ENCODE data around the gene TTC8. TPM values are rescaled to one million over a fixed set of nuclear protein-coding genes. Genes with fewer than 3 reads are reported as not detected.

Gene TTC8
- polyA plus RNA-seq, 3 donors = 2.3 to 3.7 (median 2.7) TPM

DNA sequence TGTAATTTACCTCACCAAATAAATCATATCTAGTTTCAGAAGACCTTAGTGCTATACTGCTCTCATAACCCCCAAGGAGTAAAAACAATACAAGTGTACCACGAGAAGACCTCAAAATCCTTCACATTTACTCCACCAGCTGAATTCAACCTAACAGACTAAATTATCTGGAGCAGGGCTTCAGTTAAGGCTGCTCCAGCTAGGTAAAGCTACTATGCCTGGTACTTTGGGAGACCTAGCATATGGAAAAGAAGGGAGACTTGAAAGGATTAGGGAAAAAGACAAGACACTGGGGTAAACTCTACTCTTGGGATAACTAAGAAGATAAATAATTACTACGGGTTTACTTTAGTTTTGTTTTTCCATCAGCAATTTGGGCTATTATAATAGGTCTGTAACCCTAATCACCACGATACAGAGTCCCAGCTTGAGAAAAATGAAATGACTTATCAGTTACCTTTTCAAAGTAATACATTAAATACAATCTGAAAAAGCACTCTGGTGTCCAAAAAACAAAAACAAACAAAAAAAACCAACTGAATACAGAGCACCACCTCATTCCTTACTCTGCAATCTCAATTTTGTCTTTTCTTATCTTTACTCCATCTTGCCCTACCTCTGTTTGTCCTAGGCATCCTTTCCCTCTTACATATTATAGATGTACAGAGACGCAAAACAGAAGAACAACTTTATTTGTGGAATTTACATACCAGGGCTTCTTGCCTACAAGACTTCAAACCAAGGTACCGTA lies 33.8 kb upstream of the TTC8 start:
- no peak overlapping the region for H3K4me2 ChIP-seq (replicated peaks; ENCODE audit: extremely low read depth, low read length, poor library complexity, severe bottlenecking)
- DNase-seq = no peak
- no peaks in the 10 kb centered on the region for H3K79me2 ChIP-seq (ENCODE audit: insufficient read depth, low read length)
- no peaks in the 10 kb centered on the region for H3K36me3 Mint-ChIP-seq
- peaks cover 13% of the 10 kb centered on the region for H3K4me1 Mint-ChIP-seq
- no peak overlapping the region for H3K9ac ChIP-seq (ENCODE audit: insufficient read depth, low read length, poor library complexity, severe bottlenecking)
- H3K27ac Mint-ChIP-seq = no peak overlapping the region
- peaks cover 6 to 18% (median 10%) of the 10 kb centered on the region in 7 donors for H3K9me3 Mint-ChIP-seq
- TF ChIP-seq CTCF (IDR thresholded peaks at IDR 0.05) = no peak
- no peak overlapping the region for H3K27ac ChIP-seq (ENCODE audit: low read depth in 1 of 2, low read length in 2 of 2)
- WGBS (ENCODE audit: insufficient coverage) = 96% methylated on average over 3 of the region's 5 CpGs
- H3K27me3 Mint-ChIP-seq (ENCODE audit: low read depth in 3 of 3) = peaks cover 39 to 60% (median 52%) of the 10 kb centered on the region in 3 donors
- H3K9me3 ChIP-seq (replicated peaks in 1 of 2; ENCODE audit: control insufficient read depth in 1 of 2, insufficient read depth in 1 of 2, low read length in 2 of 2) = peaks cover 3% of the 10 kb centered on the region in 2 donors
- peaks cover 12 to 17% of the 10 kb centered on the region in 2 donors for H3K4me1 ChIP-seq (ENCODE audit: control insufficient read depth in 1 of 2, insufficient read depth in 2 of 2, low read length in 2 of 2)
- H3K36me3 ChIP-seq (replicated peaks in 1 of 2; ENCODE audit: control insufficient read depth in 1 of 2, insufficient read depth in 2 of 2, low read length in 2 of 2) = no peaks in the 10 kb centered on the region
- H3K27me3 ChIP-seq (ENCODE audit: control insufficient read depth in 2 of 2, insufficient read depth in 2 of 2, low read length in 2 of 2) = peaks cover 24 to 54% of the 10 kb centered on the region in 2 donors
- H3K4me3 ChIP-seq (replicated peaks in 1 of 3; ENCODE audit: low read depth in 2 of 3, low read length in 3 of 3) = no peak overlapping the region
- no peak overlapping the region for H2AFZ ChIP-seq (ENCODE audit: insufficient read depth, low read depth, low read length, poor library complexity, severe bottlenecking)
- intact Hi-C loops (cut with micrococcal nuclease) = no loop called here
- no peaks in the 10 kb centered on the region for H4K20me1 ChIP-seq (ENCODE audit: insufficient read depth, low read length)
- H3K4me3 Mint-ChIP-seq = peak overlapping the region in 1 of 2 donors; percentile 86

DNA sequence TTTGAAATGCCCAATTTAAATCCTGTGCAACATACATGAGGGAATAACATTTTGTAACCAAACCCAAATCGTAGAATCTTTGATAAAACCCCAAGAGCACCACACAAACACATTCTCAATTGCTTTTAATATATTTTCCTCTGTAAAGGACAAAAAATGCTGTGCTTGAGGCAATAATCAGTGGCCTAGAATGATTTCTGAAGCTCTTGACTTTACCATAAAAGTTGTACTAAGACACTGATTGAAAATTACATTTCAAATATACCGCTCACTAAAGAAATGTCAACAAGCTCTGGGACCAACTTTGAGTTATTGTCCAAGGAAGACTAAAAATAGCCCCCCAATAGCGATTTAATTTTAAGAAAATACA lies 33.2 kb upstream of the TTC8 start:
- Histone ChIP-seq H3K36me3 (replicated peaks in 1 of 2; ENCODE audit: control insufficient read depth in 1 of 2, insufficient read depth in 2 of 2, low read length in 2 of 2) (no peaks in the 10 kb centered on the region), H3K27ac (ENCODE audit: low read depth in 1 of 2, low read length in 2 of 2) (no peak overlapping the region), H2AFZ (ENCODE audit: insufficient read depth, low read depth, low read length, poor library complexity, severe bottlenecking) (no peak overlapping the region), H3K9ac (ENCODE audit: insufficient read depth, low read length, poor library complexity, severe bottlenecking) (no peak overlapping the region), H3K4me2 (replicated peaks; ENCODE audit: extremely low read depth, low read length, poor library complexity, severe bottlenecking) (no peak overlapping the region), H3K4me3 (replicated peaks in 1 of 3; ENCODE audit: low read depth in 2 of 3, low read length in 3 of 3) (no peak overlapping the region), H4K20me1 (ENCODE audit: insufficient read depth, low read length) (no peaks in the 10 kb centered on the region), H3K9me3 (replicated peaks in 1 of 2; ENCODE audit: control insufficient read depth in 1 of 2, insufficient read depth in 1 of 2, low read length in 2 of 2) (peaks cover 3% of the 10 kb centered on the region in 2 donors), H3K4me1 (ENCODE audit: control insufficient read depth in 1 of 2, insufficient read depth in 2 of 2, low read length in 2 of 2) (peaks cover 12 to 17% of the 10 kb centered on the region in 2 donors), H3K79me2 (ENCODE audit: insufficient read depth, low read length) (no peaks in the 10 kb centered on the region), H3K27me3 (ENCODE audit: control insufficient read depth in 2 of 2, insufficient read depth in 2 of 2, low read length in 2 of 2) (peaks cover 24 to 54% of the 10 kb centered on the region in 2 donors)
- Mint-ChIP-seq H3K4me1 (peaks cover 13% of the 10 kb centered on the region), H3K27ac (no peak overlapping the region), H3K36me3 (no peaks in the 10 kb centered on the region), H3K4me3 (peak overlapping the region in 1 of 2 donors; percentile 86), H3K9me3 (peaks cover 3 to 18% (median 9%) of the 10 kb centered on the region in 7 donors), H3K27me3 (ENCODE audit: low read depth in 3 of 3) (peaks cover 39 to 62% (median 51%) of the 10 kb centered on the region in 3 donors)
- intact Hi-C loops (cut with micrococcal nuclease) = no loop called here
- no CpG with 5 or more reads among the region's 3 CpGs for WGBS (ENCODE audit: insufficient coverage)
- TF ChIP-seq CTCF (IDR thresholded peaks at IDR 0.05) = no peak
- DNase-seq = no peak

All from CD14-positive monocyte (primary cell).